ENCODE results near the gene MST1.

Gene MST1

DNA sequence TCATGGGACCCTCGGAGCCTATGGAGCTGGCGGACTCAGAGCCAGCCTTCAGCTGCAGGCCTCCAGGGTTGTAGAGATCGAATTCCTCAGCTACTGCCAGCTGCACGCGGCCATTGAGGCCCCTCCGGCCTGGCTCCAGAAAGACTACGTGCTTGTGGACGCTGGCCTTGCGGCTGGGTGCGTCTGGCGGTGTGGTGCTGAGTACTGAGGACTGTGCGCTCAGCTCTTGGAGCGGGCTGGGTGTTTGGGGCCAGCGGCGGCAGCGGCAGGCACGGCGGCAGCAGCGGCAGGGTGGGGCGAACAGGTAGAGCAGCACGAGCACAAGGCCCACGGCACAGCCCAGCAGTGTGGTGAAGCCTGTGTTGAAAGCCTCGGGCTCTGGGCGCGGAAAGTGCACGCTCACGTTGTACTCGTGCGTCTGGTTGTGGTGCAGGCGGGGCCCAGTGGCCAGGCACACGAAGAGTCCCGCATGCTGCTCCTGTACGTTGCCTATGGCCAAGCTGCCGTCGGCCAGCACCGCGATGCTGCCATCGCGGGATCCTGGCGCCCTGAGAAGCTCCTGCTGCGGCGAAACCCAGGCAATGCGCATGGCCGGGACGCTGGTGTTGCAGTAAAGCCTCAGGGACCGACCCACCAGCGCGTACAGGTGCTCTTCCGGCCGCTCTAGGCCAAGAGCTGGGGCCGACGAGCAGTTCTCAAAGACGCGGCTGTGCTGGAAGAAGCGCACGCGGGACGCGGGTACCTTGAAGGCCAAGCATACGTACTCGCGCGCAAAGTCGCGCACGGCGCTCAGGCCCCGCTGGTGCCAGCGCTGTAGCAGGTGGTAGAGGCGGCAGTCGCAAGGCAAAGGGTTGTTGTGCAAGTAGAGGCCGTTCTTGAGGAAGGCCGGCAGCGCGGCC, 28.9 kb upstream of the MST1 start:
- DNase-seq (ENCODE audit: low spot score): no peak

DNA sequence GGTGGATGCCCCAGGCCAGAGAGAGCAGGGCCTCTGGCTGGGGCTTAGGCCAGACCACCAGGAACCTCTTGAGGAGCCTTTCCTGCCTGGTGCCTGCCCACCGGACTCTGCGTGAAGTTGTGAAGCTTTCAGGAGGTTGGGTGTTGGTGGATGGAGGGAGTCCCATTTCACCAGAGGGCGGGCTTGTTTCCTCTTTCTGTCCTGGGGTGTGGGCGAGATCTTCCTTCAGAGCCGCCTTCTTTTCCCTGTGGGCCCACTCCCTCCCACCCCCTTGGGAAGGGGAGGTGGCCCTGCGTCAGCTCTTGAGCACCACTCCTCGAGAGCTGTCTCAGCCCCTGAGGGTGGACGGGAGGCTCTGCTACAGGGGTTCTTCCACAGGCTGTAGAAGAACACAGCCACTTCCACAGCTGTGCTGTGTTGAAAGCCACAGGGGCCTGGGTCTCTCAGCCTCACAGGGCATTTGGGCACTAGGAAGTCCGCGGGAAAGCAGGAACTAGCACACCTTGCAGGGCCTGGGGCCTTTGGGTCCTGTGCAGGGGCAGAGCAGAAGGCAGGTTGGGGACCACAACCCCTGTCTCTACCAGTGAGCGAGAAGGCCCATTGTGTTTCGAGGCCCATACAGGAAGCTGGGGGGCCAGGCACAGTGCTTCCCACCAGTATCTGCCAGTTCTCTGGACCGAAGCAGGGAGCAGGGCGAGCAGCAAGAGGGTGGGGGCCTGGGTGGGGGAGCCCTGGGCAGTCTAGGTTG, 28.1 kb upstream of the MST1 start:
- no peak for DNase-seq (ENCODE audit: low spot score)

DNA sequence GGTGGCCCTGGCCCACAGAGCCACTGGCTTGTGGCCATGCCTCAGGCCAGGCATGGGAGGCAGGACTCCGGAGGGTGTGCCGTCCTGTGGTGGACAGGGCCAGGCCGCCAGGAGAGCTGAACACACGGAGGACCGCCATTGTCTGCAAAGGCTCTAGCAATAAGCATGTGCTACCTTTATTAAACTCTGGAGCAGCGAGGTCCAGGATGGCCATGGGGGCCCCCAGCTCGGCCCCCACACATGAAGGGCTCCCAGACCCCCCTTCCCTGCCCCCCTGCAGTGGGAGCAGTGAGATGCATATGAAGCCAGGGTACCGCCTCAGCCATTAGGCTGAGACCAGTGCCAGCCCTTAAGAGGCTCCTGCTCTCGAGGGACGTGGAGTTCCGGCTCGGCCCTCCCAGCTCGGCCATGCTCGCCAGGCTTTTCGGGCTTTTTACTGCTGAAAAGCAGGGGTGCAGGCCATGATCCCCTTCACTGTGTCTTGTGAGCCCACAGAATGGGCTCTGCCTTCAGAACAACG, 27.5 kb upstream of the MST1 start:
- no peak for DNase-seq (ENCODE audit: low spot score)

DNA sequence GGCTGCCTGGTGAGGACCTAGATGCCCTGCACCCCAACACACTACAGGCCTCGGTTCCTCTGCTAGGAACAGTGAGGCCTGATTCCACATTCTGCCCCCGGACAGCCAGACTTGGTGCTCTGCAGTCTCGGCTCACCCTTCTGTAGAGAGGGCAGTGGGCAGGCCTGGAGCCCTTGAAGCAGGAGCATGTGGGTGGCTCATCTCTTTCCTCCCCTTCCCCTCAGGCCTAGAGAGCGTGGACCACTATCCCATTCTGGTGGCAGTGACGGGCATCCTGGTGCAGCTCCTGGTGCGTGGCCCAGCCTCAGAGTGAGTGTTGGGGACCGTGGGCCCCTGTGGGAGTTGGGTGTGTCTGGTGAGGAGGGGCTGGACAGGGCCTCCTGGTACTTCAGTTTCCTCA, 26.9 kb upstream of the MST1 start:
- DNase-seq (ENCODE audit: low spot score): no peak

DNA sequence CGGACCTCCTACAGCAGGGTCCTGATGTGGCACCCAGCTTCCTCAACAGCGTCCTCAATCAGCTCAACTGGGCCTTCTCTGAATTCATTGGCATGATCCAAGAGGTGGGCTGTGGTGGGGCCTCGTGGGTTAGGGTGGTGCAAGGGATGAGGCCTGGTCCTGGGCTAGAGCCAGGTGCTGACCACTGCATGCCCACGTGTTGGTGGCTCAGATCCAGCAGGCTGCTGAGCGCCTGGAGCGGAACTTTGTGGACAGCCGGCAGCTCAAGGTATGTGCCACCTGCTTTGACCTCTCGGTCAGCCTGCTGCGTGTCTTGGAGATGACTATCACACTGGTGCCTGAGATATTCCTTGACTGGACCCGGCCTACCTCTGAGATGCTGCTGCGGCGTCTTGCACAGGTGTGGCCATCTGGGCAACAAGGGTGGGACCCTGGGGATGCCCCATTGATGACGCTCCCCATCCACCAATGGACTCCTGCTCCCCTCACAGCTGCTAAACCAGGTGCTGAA, 26.4 kb upstream of the MST1 start:
- peak; percentile 19 for DNase-seq (ENCODE audit: low spot score)

DNA sequence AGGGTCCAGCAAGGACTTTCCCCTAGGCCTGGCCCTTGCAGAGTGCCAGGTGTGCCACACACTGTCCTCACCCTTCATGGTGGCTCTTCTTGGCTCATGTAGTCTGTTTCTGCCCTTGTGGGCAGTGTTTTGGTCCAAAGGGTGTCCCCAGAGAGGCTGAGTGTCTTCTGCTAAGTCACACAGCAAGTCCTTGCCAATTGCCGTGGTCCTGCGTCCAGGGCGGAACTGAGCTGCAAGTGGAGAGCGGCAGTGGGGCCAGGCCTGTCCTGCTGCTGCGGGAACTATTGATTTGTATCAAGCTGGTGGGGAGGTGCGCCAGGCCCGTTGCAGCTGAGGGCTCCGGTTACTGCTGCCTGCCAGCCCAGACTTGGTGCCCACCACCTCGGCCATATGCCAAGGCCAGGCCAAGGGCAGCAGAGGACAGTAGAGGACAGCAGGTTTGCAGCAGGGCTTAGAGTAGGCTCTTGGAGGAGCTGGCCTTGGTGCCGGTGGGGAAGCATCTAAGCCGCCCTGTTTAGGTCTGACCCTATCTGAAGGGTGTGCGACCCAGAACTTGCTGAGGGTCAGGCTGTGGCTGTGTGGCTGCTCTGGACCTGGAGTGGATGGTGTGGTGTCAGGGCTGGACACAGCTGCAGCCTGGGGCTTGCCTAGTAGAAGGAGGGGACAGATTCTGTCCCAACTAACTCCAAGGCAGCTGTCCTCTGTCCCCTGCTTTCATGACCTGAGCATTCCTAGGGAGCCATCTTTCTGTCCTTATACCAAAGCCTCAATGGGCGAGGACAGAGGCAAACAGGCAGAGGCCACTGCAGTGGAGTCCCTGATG, 25.7 kb upstream of the MST1 start:
- no peak for DNase-seq (ENCODE audit: low spot score)

DNA sequence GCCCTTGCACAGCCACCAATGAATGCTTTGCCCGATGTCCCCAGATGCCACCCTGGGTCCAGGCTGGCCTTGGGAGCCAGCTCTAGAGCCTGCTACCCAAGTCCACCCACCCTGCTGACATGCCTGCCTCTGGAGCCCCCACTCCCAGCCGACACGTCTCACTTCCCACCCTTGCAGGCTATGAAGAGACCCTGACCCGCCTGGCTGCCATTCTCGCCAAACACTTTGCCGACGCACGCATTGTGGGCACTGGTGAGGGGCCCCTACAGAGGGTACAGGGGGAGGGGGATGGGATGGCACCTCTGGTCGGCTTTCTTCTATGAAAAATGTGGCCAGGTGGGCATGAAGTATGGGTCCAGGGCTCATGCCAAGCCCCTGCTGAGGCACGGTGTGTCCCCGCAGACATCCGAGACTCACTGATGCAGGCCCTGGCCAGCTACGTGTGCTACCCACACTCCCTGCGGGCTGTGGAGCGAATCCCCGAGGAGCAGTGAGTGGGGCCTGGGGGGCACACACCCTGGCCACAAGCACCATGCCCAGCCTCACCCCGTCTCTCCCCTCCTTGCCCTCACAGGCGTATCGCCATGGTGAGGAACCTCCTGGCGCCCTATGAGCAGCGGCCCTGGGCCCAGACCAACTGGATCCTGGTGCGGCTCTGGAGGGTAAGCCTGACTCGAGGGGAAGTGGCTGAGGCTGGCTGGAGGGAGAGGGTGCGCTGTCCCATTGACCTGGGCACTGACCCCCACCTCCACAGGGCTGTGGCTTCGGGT, 24.2 kb upstream of the MST1 start:
- DNase-seq (ENCODE audit: low spot score): no peak

DNA sequence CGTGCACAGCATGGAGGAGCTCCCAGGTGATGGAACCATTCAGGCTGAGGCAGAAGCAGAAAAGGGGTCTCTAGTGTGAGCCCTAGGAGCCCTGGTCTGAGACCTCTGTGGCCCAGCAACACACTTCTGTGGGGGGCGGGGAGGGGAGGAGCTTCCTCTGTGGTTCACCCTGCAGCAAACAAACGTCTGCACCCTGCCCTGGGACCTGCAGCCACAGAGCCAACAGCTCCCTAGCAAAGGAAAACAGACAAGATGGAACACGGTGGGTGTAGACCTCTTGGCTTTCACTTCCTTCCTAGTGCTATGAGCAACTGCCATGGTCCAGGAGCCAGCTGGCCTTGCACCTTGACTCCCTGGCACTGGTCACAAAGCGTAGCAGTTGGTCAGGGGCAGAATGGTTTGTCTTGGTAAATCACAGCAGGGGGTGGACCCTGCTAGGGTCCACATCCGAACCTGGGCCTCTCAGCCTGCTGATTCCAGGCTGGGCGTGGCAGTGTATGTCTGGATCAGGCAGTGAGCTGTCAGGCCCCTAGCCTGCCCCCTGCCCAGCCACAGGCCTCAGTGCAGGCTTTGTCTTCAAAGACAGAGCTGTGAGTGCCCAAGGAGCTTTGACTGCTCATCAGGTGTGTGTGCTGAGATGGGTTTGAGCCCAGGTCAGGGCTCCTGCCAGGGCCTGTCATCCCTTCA, 23.5 kb upstream of the MST1 start:
- DNase-seq (ENCODE audit: low spot score): no peak

DNA sequence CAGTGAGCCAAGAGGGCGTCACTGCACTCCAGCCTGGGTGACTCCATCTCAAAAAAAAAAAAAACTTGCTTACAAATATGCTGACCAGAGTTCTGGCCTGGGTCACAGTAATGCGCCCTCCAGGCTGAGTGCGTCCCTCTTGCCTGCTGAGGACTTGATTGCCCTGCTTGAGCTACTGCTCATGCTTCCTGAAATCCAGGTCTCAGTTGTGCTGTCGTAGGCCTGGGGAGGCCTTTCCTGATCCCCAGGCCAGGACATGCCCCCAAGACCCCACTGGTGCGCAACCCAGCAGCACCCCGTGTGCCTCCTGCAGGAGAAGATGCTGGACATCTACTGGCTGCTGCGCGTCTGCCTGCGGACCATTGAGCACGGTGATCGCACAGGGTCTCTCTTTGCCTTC, 22.9 kb upstream of the MST1 start:
- no peak for DNase-seq (ENCODE audit: low spot score)

DNA sequence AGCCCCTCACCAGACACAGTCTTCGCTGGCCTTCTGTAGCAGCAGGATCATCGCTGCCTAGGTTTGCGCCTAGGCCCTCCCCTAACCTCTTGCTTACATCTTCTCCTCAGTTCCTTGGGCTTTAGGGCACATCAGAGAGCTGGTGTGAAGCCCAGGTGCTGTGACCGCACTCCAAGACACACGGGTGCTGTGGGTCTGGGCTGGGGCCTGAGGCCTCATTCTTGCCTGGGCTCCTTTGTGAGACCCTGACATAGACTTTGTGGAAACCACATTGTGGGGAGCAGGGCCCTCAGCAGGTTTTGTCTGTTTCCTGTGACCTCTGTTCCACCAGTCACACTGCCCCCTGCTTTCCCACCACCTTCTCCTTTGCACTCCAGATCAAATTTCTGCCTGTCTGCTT, 22.2 kb upstream of the MST1 start:
- DNase-seq (ENCODE audit: low spot score): no peak

DNA sequence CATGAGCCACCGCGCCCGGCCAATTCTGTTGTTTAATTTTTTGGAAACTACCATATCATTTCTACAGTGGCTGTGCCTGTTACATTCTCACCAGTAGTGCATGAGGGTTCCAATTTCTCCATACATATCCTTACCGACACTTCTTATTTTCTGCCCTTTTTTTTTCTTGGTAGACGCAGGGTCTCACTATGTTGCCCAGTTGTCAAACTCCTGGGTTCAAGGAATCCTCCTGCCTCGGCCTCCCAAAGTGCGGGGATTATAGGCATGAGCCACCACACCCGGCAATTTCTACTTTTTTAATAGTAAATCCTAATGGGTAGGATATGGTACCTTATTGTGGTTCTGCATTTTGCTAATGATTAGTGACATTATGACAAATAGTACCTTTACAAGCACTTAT, 20.6 kb upstream of the MST1 start:
- DNase-seq (ENCODE audit: low spot score): no peak

DNA sequence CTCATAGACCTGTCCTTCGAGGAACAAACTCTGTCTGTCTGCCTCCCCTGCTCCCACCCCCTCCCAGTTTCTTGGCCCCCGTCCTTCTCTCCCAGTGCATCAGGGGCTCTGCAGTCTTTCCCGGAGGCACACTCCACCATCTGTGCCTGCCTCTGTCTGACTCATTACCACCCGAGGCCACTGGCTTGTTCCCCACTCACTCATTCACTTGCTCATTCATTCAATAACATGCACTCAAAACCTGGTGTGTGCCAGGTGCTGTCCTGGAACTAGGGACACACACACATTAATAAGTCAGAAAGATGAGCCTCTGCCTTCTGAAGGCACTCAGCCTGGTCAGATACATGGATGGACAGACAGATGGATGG, 17.8 kb upstream of the MST1 start:
- DNase-seq (ENCODE audit: low spot score): peak; percentile 20

DNA sequence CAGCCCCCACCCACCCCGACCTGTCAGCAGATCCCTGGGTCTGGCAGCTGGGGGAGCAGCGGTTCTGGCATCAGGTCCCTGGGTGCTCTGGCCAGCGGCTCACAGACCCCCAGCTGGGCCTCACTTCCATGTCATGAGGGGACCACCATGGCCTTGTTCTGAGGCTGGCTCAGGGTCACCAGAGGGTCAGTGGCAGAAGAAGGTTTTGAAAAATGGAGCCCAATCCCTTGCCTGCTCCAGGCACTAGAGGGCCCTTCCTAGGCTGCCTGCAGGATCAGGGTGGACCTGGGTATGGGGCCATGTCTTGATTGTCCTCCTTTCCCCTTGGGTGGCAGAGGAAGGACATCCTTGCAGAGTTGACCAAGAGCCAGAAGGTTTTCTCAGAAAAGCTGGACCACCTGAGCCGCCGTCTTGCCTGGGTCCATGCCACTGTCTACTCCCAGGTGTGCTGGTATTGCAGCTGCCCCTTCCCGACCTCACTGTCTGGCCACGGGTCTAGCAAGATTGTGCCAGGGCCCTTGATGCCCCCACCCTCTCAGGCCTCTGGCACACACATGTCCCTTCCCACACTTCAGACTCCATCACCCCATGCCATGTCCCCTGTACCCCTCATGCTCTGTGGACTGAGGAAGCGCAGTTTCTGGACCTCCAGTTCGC, 17.3 kb upstream of the MST1 start:
- no peak for DNase-seq (ENCODE audit: low spot score)

DNA sequence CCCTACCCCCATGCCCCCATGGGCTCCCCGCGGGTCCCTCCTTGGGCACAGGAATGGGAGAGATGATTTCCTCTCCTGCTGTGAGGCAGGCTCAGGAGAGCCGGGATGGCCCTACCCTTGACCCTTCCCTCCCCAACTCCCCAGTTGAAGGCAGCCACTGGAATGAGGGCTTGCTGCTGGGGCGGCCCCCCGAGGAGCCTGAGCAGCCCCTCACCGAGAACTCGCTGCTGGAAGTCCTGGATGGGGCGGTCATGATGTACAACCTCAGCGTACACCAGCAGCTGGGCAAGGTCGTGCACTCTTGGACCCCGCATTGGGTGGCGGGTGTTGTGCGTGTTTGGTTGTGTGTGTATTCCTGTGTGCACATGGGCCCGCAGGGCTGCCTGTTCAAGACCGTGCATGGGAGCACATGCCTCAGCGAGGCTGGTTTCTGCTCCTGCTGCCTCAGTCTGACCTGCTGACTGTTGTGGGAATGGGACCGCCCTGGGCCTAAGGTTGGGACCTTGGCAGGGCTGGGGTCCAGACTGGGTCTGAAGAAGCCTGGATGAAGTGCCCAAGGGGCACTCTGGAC, 16.2 kb upstream of the MST1 start:
- DNase-seq (ENCODE audit: low spot score): no peak

DNA sequence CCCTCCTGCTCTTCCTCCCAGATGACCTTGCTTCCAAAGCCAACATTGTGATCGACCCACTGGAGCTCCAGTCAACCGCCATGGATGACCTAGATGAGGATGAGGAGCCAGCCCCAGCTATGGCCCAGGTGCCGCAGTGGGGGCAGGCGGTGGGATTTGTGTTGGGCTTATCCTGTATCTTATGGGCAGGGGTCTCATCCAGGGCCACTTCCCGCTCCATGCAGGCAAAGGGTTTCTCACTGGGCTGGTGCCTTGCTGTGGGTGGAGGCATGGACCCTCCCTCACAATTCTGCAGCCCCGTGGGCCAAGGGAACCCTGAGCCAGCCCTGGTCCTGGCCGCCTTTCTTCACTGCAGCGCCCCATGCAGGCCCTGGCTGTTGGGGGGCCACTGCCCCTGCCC, 15.4 kb upstream of the MST1 start:
- no peak for DNase-seq (ENCODE audit: low spot score)

DNA sequence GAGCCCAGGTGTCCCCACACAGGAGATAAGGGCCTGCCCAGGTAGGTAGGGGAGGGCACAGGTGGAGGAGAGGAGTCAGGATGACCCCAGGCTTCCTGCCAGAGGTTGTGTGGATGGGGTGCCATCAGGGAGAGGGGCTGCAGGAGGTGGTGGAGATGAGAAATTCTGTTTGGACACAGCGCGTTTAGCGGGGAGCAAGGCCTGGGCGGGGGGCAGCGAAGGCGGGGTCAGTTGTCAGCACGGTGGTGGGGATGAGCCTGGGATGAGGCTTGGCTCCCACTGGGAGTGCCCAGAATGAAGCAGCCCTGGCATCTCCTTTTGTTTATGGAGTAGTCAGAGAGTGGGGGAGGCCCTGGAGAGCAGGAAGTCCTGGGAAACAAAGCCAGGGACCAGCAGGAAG, 14.7 kb upstream of the MST1 start:
- DNase-seq (ENCODE audit: low spot score): no peak

DNA sequence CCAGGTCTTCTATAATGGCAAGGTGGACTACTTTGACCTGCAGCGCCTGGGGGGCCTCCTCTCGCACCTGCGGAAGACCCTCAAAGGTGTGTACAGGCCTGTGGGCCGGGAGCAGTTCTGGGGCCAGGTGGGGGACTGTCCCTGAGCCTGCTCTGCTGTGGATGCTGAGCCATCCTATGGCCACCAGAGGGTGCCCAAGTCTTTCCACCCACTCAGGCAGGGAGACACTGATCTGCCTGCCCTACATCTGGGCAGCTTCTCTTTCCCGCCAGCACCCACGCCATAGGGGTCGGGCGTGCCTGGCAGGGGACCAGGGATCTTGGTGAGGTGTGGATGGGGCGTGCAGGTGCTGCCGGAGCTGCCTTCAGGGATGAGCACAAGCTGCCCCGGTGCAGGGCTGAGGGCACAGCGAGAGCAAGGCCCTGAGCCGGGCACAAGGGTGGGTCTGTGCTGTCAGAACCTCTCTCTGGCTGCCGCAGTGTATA, 14.2 kb upstream of the MST1 start:
- peak; percentile 68 for DNase-seq (ENCODE audit: low spot score)

DNA sequence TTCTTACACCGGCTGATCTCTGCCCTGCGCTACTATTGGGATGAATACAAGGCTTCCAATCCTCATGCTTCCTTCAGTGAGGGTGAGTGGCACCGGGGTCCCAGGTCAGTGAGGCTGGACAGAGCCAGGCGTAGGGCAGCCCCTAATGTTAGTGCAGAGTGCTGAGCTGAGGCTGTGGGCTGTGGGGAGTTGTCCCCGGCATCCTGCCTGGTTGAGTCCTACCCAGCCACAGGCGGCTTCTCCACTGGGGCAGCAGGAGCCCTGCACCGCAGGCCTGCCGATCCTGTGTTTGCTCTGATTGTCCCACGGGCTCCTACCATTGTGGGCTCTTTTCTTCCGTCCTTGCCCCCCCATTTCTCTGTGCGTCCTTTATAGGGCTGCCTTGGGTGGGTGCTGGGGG, 13.4 kb upstream of the MST1 start:
- DNase-seq (ENCODE audit: low spot score): no peak

DNA sequence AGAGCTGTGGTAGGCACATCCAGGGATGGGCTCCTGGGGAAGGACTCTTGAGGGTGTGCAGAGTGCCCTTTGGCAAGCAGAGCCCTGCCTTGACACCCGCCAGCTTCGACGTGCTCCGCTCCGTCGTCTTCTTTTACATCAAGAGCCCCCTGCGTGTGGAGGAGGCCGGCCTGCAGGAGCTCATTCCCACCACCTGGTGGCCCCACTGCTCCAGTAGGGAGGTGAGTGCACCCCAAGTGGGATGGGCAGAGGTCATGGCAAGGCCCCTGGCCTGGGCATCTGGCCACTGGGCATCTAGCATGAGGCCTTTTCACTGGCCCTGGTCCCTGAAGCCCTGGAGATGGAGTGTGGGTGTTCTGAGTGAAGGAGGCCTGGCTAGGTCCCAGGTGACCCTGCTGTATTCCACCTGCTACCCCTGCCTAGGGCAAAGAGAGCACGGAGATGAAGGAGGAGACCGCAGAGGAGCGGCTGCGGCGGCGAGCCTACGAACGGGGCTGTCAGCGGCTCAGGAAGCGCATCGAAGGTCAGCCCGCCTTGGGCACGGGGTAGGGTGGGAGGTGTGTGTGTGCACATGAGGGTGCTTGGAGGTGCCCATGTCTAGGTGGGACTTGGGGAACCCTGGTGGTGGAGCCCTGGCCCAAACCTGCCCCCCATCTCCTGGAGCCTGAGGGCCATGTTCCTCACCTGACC, 12.3 kb upstream of the MST1 start:
- no peak for DNase-seq (ENCODE audit: low spot score)
